Amniotic stem cell (primary cell): Measurements from ENCODE around the gene CDC42EP2.
A peak's percentile ranks its signal among the peaks of the same experiment; 100 is the strongest.

Source experiments
- DNase-seq: peaks from one replicate; lab custom pipeline; 2025; lab: John Stamatoyannopoulos, UW

CDC42EP2 gene, protein sequence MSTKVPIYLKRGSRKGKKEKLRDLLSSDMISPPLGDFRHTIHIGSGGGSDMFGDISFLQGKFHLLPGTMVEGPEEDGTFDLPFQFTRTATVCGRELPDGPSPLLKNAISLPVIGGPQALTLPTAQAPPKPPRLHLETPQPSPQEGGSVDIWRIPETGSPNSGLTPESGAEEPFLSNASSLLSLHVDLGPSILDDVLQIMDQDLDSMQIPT

DNA sequence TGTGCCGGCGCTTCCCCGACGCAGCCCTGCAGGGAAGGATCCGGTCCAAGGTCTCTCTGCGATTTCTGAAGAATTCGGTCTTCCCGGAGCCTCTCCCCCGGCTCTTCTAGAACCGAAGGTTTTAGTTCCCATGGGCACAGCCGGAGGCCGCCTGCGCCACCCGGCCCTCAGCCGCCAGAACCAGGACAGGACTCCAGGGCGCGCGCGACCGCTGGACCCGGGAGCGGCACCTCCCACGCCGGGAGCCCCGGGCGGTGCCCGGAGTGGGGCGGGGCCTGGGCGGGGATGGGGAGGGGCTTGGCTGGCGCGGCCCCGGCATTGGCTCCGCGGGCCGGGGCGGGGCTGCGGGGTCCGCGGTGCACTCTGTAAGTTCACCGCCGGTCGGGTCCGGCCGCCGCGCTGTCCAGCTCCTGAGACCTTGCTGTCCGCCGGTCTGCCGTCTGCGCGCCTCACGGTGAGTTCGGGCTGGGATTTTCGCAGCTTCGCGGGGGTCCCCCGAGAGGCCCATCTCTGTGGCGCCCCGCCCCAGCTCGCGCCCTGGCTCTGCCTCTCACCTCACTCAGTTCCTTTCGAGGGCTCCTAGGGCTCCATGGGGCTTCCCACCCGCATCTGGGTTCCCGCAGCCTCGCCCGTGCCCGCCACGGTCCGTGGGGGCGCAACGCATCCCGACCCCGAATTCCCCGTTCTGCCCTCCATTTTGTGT lies at the start of gene CDC42EP2:
TSS of gene CDC42EP2 (plus strand) at position 366 of the 703 bp plus-strand sequence. CDS start 6,033 bp downstream, outside the sequence.
- peak; percentile 69 for DNase-seq

DNA sequence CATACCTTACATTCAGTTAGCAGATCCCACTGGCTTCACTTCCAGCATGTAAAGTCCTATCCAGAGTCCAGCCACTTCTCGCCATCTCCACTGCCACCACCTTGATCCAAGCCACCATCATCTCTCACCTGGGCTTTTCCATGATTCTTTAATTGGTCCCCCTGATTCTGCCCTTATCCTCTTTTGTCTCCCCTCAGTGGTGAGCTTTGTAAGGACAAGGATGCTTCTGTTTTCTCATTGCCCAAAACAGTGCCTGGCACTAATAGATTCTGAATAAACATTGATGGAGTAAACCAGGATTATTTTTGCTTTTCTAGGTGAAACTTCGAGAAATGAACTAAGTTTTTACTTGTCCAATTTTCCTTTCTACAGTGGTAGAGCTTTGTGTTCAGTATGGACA lies 48.5 kb upstream of the CDC42EP2 start:
- no peak for DNase-seq

DNA sequence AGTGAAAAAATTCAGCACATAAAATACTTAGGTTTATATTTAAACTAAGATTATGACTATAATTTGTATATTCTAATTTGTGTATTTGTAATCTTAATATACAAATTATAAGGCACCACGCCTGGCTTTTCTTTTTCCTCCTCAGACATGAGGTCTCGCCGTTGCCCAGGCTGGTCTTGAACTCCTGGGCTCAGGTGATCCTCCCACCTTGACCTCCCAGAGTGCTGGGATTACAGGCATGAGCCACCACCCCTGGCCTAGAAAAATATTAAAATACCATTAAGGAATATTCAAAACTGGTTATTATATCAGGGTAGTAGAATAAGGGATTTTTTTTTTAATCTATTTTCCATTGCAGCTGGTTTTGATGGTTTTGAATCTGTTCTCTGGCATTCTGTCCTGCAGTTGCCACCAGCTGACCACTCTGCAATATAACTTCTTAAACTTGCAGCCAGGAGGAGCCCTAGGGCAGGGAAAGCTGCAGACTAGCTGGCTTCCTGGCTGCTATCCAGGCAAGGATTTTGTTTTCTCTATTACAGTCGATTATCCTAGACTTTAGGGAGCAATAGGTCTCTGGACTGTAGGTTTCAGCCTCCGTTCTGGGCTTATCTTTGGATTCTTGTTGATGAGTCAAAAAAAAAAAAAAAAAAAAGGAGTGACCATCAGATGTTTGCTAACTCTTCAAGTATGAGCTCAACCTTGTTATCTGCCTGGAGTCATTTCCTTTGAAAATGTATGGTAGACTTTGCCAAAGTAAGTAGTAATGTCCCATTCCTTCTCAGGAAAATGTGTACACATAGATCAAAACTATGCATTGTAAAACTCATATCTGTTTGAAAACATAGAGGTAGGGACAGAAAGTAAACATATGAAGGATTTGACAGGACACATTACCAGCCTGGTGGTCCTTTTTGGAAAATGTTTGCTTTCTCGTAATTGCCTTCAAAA lies 39.7 kb upstream of the CDC42EP2 start:
- peak; percentile 97 for DNase-seq

DNA sequence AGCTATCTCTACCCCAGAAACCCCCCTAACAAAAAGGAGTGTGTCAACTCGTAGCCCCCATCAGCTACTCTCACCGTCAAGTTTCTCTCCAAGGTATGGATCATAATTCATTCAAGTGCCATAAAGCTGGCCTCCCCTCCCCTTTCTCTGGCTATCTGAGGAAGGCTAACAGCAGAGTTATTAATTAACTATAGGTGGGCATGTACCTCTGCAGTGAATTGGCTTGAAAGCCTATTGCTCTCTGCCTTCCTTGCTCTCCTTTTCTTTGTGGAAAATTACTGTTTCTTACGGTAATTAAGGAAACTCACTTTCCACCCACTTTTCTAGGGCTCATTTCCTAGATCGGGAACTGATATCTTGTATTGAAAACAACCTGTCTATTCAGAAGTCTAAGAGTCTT lies 38.8 kb upstream of the CDC42EP2 start:
- DNase-seq, result no peak

DNA sequence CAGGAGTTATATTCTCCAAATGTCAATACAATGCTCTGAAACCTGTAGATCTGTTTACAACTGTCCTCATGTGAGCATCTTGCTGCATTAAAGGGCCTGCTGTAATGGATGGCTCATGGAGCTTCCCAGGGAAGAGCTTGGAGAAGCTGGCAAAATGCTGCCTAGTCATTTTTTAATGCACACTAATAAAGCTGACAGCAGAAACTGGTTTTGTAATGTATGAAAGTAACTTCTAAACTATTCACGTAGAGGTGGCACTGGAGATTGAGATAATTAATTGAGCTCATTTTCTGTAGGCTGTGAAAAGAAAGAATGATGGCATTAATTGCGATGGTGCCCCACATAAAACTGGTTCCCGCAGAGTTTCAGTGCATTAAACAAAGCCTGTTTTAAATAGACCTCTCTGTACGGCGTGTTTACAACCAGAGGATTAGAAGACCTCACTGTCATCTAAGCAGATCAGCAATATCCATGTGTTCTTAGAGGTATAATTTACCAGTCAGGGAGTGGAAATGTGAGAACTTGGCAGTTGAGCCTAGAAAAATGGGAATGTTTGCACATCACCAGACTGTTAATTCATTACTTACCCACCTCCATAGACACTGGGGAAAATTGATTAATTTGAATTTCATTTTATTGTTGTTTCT lies 36.9 kb upstream of the CDC42EP2 start:
- DNase-seq, result no peak

DNA sequence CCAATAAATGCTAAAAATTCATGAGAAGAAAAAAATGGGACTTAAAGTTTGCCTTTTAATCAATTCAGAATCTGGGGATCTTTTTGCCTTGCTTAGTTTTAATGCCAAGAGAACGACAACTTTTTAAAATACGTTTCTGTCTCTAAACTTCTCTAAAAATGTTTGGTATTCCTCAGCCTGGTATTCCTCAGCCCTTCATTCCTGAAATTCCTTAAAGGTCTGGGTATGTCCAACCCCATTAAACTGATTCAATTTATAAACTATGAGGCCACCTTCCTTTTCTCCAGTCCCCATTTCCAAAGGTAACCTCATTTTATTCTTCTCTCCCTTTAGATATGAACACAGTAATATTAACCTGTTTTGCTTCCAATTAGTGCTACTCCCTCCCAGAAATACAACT lies 36.3 kb upstream of the CDC42EP2 start:
- DNase-seq, result no peak

DNA sequence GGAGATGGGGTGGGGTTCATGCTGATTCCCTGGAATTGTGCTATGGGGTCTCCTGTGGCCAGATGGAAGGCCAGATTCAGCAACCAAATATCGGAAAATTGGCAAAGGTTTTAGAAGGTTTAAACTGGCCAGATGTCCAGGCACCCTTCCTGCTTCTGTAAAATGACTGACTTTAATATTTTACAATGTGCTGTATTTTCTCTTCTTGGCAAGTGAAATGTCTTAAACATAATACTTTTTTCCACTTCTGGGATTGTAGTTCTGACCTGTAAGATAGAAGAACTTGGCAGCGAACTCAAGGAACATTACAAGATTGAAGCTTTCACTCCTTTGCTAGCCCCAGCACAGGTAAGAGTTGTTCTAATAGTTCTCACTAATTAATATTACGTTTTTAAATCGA lies 35.4 kb upstream of the CDC42EP2 start:
- DNase-seq, result no peak

DNA sequence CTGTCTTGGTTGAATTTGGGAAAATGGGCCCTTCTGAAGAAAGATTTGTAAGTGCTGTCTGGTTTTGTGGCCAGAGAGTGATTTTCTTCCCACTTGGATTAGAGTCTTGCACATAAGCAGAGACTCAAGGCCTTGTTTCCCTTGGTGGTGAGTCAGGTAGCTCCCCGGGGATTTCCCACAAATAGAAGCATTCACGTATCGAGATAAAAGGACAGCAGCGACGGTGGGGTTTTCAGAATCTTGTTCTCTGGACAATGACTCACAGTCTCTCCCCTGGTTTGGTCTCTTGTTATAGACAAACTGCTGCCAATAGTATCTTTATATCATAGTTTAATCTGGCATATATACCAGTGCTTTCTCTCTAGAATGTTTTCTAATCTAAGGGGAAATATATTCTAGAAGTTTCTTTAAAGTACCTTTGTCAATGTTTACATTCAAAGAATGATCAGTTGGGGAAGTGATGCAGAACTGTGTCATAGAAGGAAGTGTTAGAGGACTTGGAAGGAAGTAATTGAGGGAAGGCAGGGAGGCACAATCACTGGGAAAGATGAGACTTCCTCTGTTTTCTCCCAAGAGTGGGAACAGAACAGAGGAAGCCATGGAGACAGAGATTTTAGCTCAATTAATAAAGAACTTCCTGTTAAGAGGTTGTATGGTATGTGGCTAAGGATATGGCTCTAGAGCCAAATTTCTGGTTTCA lies 34.8 kb upstream of the CDC42EP2 start:
- DNase-seq, result peak; percentile 74

DNA sequence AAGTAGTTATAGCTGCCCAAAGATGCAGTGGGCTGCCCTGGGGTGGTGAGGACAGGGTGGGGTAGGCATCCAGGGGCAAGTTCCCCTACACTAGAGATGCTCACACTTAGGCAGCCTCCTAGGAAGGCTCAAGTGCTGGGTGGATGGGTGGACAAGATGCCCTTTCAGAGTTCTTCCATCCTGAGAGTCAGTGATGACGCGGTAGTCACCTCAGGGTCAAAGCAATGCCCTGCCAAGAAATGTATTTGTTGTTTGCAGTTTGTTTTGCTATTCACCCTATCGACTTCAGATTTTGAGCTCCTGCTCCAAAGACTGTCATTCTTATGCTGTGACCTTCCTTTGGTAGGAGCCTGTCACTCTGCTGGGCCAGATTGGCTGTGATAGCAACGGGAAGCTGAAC lies 34.0 kb upstream of the CDC42EP2 start:
- DNase-seq, result no peak

GRCh38 chr11:65286686-65287085 lies 28.0 kb upstream of the CDC42EP2 start:
- no peak for DNase-seq

DNA sequence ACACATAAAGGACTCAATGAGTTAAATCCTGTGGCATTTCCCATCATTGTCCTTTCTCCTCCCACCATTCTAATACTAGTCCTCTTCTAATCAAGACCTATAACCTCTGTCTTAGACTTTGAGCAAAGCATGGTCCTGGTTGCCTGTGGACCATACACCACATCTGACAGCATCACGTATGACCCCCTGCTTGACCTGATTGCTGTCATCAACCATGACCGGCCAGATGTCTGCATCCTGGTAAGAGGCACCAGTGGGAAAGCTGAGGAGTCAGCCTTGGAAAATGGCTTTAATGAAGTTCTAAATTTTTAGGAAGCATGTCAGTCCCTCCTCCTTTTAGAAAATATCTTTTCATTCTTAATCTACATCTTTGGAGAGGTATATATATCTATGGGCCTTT lies 27.1 kb upstream of the CDC42EP2 start:
- DNase-seq, result no peak

DNA sequence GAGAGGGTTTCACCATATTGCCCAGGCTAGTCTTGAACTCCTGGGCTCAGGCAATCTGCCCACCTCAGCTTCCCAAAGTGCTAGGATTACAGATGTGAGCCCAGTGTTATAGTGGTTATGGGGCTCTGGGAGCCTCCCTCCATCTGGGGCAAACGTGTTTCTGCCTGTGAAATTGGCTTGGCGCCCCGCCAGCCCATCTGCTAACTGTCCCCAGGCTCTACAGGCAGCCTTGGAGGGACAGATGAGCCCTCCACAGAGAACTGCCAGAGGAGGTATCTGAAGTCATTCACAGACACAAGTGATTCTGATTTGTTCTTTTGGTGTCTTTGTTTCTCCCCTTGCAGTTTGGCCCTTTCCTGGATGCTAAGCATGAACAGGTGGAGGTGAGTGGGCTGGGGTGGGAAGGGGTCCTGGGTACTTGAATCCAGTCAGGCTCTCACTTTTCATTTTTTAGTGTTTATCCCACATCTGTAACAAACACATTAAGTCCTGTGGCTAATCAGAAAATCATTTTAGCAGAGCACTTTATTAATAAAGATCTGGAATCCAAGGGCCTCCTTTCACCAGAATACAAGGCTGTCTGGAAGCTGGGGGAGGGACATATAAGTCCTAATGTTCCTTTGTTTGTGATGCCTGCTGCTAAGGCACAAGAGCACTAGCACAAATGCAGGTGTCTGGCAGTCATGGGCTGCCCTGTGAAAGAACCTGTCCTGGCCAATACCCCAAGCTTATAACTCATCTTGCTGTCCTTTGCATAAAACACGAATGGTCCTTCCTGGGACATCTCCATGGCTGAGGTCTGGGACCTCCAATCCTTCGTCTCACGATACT lies 25.7 kb upstream of the CDC42EP2 start:
- DNase-seq, result no peak

- peak; percentile 83 for DNase-seq
Observed at GRCh38 chr11:65290448-65291165, 24.1 kb upstream of the CDC42EP2 start.

- DNase-seq, result no peak
Observed at GRCh38 chr11:65291613-65292012, 23.1 kb upstream of the CDC42EP2 start.

DNA sequence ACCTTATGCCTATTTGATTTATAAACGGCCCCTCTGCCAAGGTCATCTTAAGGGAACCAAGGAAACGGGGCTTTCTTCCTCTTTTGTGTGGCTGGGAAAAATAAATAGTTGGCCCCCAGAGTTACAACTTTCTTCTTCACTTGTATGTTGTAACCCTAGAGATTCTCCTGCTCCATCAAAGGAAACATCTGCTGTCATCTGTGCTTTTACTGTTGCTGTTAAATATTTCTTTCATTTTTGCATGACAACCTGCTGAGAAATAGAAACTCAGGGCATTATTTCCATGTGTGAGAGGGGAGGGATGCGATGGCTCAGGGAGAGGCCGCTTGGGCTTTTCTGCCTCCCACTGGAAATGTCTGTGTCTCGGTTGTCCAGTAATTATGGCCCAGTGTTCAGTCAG lies 21.8 kb upstream of the CDC42EP2 start:
- no peak for DNase-seq

- no peak for DNase-seq
Observed at GRCh38 chr11:65293909-65294381, 20.7 kb upstream of the CDC42EP2 start.

DNA sequence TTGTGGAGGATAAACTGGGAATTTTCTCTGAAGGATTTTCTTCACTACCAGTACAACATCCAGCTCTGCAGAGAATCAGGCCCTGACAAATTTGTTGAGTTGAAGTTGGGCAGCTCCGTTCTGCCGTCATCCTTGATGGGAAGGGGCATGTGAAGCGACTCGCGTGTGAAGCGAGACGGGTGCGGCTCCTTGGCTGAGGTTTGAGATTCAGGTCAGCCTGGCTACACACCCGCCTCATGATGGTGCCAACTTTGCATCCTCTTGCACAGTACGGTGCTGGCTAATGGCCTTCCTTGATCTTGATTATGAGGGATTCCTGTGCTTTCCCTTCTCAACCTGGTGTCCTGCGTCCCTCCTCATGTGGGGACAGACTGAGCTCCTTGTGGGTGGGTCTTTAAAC lies 19.7 kb upstream of the CDC42EP2 start:
- no peak for DNase-seq

DNA sequence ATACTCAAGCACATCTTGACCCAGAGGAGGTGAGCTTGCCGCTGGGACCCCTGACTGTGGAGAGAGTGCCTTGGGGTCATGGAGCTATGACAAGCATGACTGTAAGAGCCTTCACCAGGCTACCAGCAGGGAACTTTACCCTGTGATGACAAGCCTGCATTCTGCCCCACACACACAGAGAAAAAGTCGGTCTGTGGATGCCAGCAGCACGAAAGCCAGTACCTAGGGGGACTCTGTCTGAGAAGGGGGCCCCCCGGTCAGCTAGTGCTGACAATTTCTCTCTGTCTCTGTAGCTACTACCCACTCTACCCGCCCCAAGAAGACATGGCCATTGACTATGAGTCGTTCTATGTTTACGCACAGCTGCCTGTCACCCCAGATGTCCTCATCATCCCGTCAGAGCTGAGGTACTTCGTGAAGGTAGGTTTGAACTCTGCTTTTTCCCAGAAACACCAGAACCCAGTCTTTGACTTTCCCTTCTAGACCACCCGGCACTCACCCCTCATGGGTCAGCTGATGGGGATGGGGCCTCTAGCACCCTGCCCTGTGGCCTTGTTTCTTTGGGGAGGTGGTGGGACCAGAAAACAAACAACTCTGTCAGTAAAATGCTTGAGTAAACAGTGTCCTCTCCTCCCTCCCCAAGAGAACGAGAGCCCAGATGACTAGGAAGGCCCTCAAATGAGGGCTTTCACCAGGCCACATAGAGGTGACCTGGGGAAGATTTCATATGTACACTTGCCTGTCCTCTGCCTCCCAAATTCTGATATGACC lies 18.9 kb upstream of the CDC42EP2 start:
- DNase-seq, result no peak

DNA sequence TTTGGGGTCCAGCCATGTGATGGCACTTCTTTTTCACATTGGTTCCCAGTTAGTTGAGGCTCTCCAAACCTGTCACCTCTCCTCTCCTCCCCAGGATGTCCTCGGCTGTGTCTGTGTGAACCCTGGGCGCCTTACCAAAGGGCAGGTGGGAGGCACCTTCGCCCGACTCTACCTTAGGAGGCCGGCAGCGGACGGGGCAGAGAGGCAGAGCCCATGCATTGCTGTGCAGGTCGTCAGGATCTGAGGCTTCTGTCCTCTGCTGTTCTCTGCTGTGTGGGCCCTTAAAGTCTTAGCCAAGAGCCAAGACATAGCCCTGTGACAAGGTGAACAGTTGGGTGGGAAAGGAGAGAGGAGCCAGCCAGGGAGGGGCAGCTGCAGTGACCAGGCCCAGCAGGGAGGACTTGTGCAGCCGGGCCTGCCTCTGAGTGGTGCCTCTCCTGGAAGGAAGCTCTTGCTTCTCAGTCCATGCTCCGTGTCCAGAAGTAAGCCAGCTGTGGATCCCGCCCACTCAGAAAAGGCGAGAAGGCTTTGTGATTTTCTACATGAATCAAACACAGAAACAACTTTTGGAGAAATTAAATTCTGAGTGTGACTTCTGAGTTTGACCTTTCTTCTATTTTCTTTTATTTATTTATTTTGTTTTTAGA lies 17.5 kb upstream of the CDC42EP2 start:
- no peak for DNase-seq
